HepG2 (cell line): ENCODE results near the gene DDIT4. TPM values are rescaled to one million over a fixed set of nuclear protein-coding genes. Genes with fewer than 3 reads are reported as not detected.
A peak's percentile ranks its signal among the peaks of the same experiment; 100 is the strongest.

Experiments used
- ASH2L ChIP-seq: fragments of 300-600, 200-600 bp; sonication (generic); IDR thresholded peaks from 2 replicates; pipeline ENCODE4 v1.7.0; 2017; ENCODE audit warnings: low read depth, mild to moderate bottlenecking, moderate library complexity, mixed read lengths, low read length; ENCODE audit not compliant: insufficient read length
- DR1 ChIP-seq: sonication (generic); formaldehyde crosslinking; IDR thresholded peaks from 2 replicates; pipeline ENCODE4 v1.8.0; 2021; ENCODE audit warnings: mild to moderate bottlenecking, missing genetic modification reagents, inconsistent platforms
- KAT7 ChIP-seq: IDR thresholded peaks from 2 replicates; pipeline ENCODE4 v1.6.1; 2018; ENCODE audit warnings: borderline replicate concordance, missing compliant biosample characterization
- KLF9 ChIP-seq: IDR thresholded peaks from 2 replicates; pipeline ENCODE4 v1.6.1; 2016; ENCODE audit warnings: low read depth
- MIXL1 ChIP-seq: IDR thresholded peaks from 2 replicates; pipeline ENCODE4 v1.6.1; 2016
- SRSF9 ChIP-seq: fragments of 200-400 bp; formaldehyde crosslinking; IDR thresholded peaks from 2 replicates; pipeline ENCODE4 v1.6.1; 2018; ENCODE audit warnings: borderline replicate concordance, mild to moderate bottlenecking, low read depth, low read length; ENCODE audit not compliant: insufficient read depth, poor library complexity, severe bottlenecking
- TCF12 ChIP-seq, 2 experiments: fragments of 450-650 bp in 1 of 2; sonication (generic) in 1 of 2; formaldehyde crosslinking in 1 of 2; IDR thresholded peaks; 2 replicates each; pipeline versions ENCODE4 v1.6.1 to v1.8.0; 2017 to 2022; ENCODE audit warnings: antibody characterized with exemption in 1 of 2, mild to moderate bottlenecking in 1 of 2, missing genetic modification reagents in 1 of 2, moderate library complexity in 1 of 2
- TRIM22 ChIP-seq: fragments of 450-650 bp; IDR thresholded peaks from 2 replicates; pipeline ENCODE4 v1.6.1; 2017
- USF2 ChIP-seq, 2 experiments: sonication (generic) in 1 of 2; formaldehyde crosslinking in 1 of 2; IDR thresholded peaks; 2 replicates each; pipeline versions ENCODE4 v1.5.1 to v1.6.1; 2011 to 2020; ENCODE audit warnings: borderline replicate concordance in 1 of 2, low read depth in 1 of 2, low read length in 1 of 2, mild to moderate bottlenecking in 1 of 2, missing genetic modification reagents in 1 of 2, moderate library complexity in 1 of 2
- ZBTB1 ChIP-seq: sonication (generic); formaldehyde crosslinking; IDR thresholded peaks from 2 replicates; pipeline ENCODE4 v1.4.0; 2020; ENCODE audit warnings: missing genetic modification reagents, borderline replicate concordance
- ZMYM4 ChIP-seq: sonication (generic); formaldehyde crosslinking; IDR thresholded peaks from 2 replicates; pipeline ENCODE4 v1.8.1; 2023; ENCODE audit warnings: mild to moderate bottlenecking, missing genetic modification reagents
- ZNF160 ChIP-seq: sonication (generic); formaldehyde crosslinking; IDR thresholded peaks from 2 replicates; pipeline ENCODE4 v1.8.0; 2022; ENCODE audit warnings: mild to moderate bottlenecking, inconsistent platforms, missing genetic modification reagents
- ZNF276 ChIP-seq: sonication (generic); formaldehyde crosslinking; IDR thresholded peaks from 2 replicates; pipeline ENCODE4 v1.4.0; 2020; ENCODE audit warnings: mild to moderate bottlenecking, low read depth, missing genetic modification reagents
- ZNF430 ChIP-seq: sonication (generic); formaldehyde crosslinking; IDR thresholded peaks from 2 replicates; pipeline ENCODE4 v1.9.0; 2021; ENCODE audit warnings: mild to moderate bottlenecking, missing genetic modification reagents
- ZNF446 ChIP-seq: sonication (generic); formaldehyde crosslinking; IDR thresholded peaks from 2 replicates; pipeline ENCODE4 v1.5.0; 2020; ENCODE audit warnings: mild to moderate bottlenecking, missing genetic modification reagents
- ZNF460 ChIP-seq: sonication (generic); formaldehyde crosslinking; IDR thresholded peaks from 2 replicates; pipeline ENCODE4 v1.5.1; 2020; ENCODE audit warnings: missing genetic modification reagents, mild to moderate bottlenecking, borderline replicate concordance
- ZNF557 ChIP-seq: sonication (generic); formaldehyde crosslinking; IDR thresholded peaks from 2 replicates; pipeline ENCODE4 v1.4.0; 2020; ENCODE audit warnings: missing genetic modification reagents
- ZNF710 ChIP-seq: sonication (generic); formaldehyde crosslinking; IDR thresholded peaks from 2 replicates; pipeline ENCODE4 v1.5.0; 2020; ENCODE audit warnings: mild to moderate bottlenecking, missing genetic modification reagents, borderline replicate concordance
- polyA plus RNA-seq, 8 experiments: library from polyadenylated mRNA; depleted of rRNA in 3 of 8; stranded (reverse) in 7 of 8; unstranded in 1 of 8; fragments of >200 nt; fragmentation: Illumina TruSeq in 4 of 8; extraction: Trizol in 4 of 8; gene quantifications; 2 replicates each; pipeline versions ENCODE4 v1.2.1 to v1.2.3, GENCODE V29; 2011 to 2016; ENCODE audit warnings: low read depth in 4 of 8, missing spikeins in 1 of 8, mixed read lengths in 1 of 8; ENCODE audit not compliant: insufficient read depth in 1 of 8
- total RNA-seq, 5 experiments: library from RNA; depleted of rRNA; stranded (reverse); fragments of >200 nt; fragmentation: Illumina TruSeq; extraction: Trizol; gene quantifications; 2 replicates each; pipeline ENCODE4 v1.2.3, GENCODE V29; 2016; ENCODE audit warnings: low read depth in 1 of 5
- TF ChIP-seq, protein P1 (sequence below): sonication (generic); formaldehyde crosslinking; IDR thresholded peaks from 2 replicates; pipeline ENCODE4 v1.5.1; 2020; ENCODE audit warnings: missing genetic modification reagents, mild to moderate bottlenecking, borderline replicate concordance

The DDIT4 gene
- total and polyA plus RNA-seq, 2 of the 13 experiments (the other 11 are each of a cell fraction or from before 2014, with no cell fraction given): 35.6 to 40.7 TPM

DNA sequence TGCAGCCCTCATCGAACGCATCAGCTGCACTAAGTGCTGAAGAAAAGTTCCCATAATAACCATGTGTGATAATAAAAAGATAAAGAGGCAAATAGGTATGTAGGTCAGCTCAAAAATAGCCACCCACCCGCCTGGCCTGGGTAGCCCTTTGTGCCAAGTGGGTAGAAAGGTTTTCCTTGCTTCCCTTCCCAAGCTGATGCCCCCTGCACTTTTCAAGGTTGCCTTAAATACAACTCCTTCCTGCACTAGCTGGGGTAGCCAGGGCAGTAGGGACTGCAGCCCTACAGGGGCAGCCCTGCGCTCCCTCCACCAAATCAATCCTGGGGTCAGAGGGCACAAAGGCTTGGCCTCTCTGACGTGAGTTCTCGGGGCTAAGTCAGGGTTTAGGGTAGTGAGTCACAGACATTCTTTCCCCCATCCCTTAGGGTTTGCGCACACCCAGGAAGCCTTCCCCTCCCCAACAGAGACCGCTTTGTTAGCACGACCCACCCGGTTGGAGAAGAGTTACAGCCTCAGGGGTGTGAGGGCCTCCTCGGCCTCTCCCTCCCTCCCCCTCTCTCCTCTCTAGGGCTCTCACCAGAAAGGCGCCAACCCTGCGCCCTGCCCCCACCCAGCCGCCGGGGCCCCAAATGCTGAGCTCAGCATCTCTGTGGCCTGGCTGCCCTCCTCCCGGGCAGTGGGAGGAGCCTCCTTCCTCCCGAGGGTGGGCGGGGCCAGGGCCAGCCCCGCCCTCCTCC, 13.3 kb upstream of the DDIT4 start (continued):
- TF ChIP-seq ZNF710 (CRISPR knock-in tag) (no peak; the same call in 1 of the 2 replicates), DR1 (CRISPR knock-in tag) (no peak), TCF12 (IDR thresholded peaks at IDR 0.05) (no peak), TCF12 (CRISPR knock-in tag; IDR thresholded peaks at IDR 0.05) (peak; percentile 43; the same call in 1 of the 2 replicates), SRSF9 (no peak), TRIM22 (no peak), ASH2L (peak; percentile 78), ZNF160 (CRISPR knock-in tag) (no peak), ZMYM4 (CRISPR knock-in tag) (no peak; the same call in 1 of the 2 replicates), ZNF557 (no peak), ZNF446 (CRISPR knock-in tag) (no peak; the same call in 1 of the 2 replicates), KAT7 (CRISPR knock-in tag) (0 out of 2 replicates have a peak, but pooled peaks have one; percentile 43), USF2 (IDR thresholded peaks at IDR 0.05; ENCODE audit: low read depth, low read length) (no peak), USF2 (CRISPR knock-in tag; IDR thresholded peaks at IDR 0.05; ENCODE audit: borderline replicate concordance) (no peak), ZNF276 (CRISPR knock-in tag) (no peak), ZNF430 (CRISPR knock-in tag) (peak; percentile 44), KLF9 (no peak), ZBTB1 (no peak), MIXL1 (CRISPR knock-in tag) (0 out of 2 replicates have a peak, but pooled peaks have one; percentile 42), ZNF460 (CRISPR knock-in tag) (peak; percentile 20; the same call in 1 of the 2 replicates)
- TF ChIP-seq, protein P1, sequence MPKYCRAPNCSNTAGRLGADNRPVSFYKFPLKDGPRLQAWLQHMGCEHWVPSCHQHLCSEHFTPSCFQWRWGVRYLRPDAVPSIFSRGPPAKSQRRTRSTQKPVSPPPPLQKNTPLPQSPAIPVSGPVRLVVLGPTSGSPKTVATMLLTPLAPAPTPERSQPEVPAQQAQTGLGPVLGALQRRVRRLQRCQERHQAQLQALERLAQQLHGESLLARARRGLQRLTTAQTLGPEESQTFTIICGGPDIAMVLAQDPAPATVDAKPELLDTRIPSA: no peak; the same call in 1 of the 2 replicates
